OCI-LY3 (cell line): Measurements from ENCODE around the gene DOCK4.

ENCODE experiments used
- EZH2phosphoT487 ChIP-seq: fragments of 200-600 bp; shearing (Covaris generic); IDR thresholded peaks from 2 replicates; pipeline ENCODE4 v1.6.1; 2018; ENCODE audit warnings: antibody characterized with exemption, mixed run types, low read depth
- TF ChIP-seq, protein P1 (sequence below): fragments of 200-600, 300-600 bp; sonication (generic); IDR thresholded peaks from 2 replicates; pipeline ENCODE4 v1.5.1; 2014; ENCODE audit warnings: antibody characterized with exemption, low read length, low read depth

DNA sequence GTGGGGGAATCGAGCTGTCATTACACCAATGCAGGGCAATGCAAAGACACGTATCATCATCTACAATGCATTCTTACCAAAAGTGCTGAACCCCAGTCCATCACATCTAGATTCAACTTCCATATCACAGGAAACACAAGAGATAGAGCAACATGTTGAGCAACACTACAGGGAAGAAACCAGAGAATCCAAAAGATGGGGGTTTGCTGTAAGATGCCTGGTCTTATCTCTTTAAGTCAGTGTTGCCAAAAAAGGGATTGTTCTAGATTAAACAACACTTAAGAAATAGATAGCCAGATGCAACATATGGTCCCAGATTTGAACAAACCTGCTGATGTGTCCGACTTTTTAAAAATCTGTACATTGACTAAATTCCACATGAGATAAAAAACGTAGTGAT, 328.3 kb downstream of the DOCK4 start:
- TF ChIP-seq, protein P1, sequence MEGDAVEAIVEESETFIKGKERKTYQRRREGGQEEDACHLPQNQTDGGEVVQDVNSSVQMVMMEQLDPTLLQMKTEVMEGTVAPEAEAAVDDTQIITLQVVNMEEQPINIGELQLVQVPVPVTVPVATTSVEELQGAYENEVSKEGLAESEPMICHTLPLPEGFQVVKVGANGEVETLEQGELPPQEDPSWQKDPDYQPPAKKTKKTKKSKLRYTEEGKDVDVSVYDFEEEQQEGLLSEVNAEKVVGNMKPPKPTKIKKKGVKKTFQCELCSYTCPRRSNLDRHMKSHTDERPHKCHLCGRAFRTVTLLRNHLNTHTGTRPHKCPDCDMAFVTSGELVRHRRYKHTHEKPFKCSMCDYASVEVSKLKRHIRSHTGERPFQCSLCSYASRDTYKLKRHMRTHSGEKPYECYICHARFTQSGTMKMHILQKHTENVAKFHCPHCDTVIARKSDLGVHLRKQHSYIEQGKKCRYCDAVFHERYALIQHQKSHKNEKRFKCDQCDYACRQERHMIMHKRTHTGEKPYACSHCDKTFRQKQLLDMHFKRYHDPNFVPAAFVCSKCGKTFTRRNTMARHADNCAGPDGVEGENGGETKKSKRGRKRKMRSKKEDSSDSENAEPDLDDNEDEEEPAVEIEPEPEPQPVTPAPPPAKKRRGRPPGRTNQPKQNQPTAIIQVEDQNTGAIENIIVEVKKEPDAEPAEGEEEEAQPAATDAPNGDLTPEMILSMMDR: no peak
- TF ChIP-seq EZH2phosphoT487: no peak
